ENCODE results near the gene HSP90B1.

The HSP90B1 gene

GRCh38 chr12:103915306-103915705, 14.9 kb upstream of the HSP90B1 start:
- H2AK5ac ChIP-seq (ENCODE audit: low read length) = no peak overlapping the region
- H3K18ac ChIP-seq (ENCODE audit: low read length) = no peak overlapping the region
- no peak for DNase-seq
- H3K4me3 ChIP-seq (ENCODE audit: low read length) = no peak overlapping the region
- no peaks in the 10 kb centered on the region for H3K79me1 ChIP-seq (ENCODE audit: low read length)
- H2BK15ac ChIP-seq (replicated peaks; ENCODE audit: low read depth) = no peak overlapping the region
- H3K36me3 ChIP-seq (ENCODE audit: control insufficient read depth, insufficient read depth, low read length) = no peaks in the 10 kb centered on the region
- no peak overlapping the region for H2BK5ac ChIP-seq (ENCODE audit: low read length)
- H4K8ac ChIP-seq (ENCODE audit: low read depth, low read length) = no peak overlapping the region
- no peaks in the 10 kb centered on the region for H3K4me1 ChIP-seq (ENCODE audit: control insufficient read depth, low read depth, low read length)
- no peak overlapping the region for H2BK120ac ChIP-seq (ENCODE audit: low read depth, low read length)
- no peak overlapping the region for H3K9ac ChIP-seq (ENCODE audit: low read length)
- no peak overlapping the region for H3K4me2 ChIP-seq (ENCODE audit: low read length)
- H3K56ac ChIP-seq (ENCODE audit: low read length) = no peak overlapping the region
- no peaks in the 10 kb centered on the region for H3K27me3 ChIP-seq (ENCODE audit: insufficient read depth, low read length, poor library complexity)
- H3K23ac ChIP-seq (ENCODE audit: low read length) = no peak overlapping the region
- H3K27ac ChIP-seq (ENCODE audit: low read depth, low read length) = no peak overlapping the region
- WGBS (ENCODE audit: extremely low coverage, insufficient coverage, low lambda C conversion rate) = no CpG with 5 or more reads among the region's 8 CpGs
- H4K5ac ChIP-seq (ENCODE audit: low read length) = no peak overlapping the region
- H3K79me2 ChIP-seq (ENCODE audit: control insufficient read depth, insufficient read depth, low read length) = no peaks in the 10 kb centered on the region
- H3K4ac ChIP-seq (ENCODE audit: low read depth, low read length) = no peak overlapping the region

GRCh38 chr12:103917873-103918272, 12.3 kb upstream of the HSP90B1 start:
- H3K23ac ChIP-seq (ENCODE audit: low read length) = no peak overlapping the region
- no peaks in the 10 kb centered on the region for H3K79me2 ChIP-seq (ENCODE audit: control insufficient read depth, insufficient read depth, low read length)
- DNase-seq = no peak
- no CpG with 5 or more reads among the region's 3 CpGs for WGBS (ENCODE audit: extremely low coverage, insufficient coverage, low lambda C conversion rate)
- H3K4me1 ChIP-seq (ENCODE audit: control insufficient read depth, low read depth, low read length) = no peaks in the 10 kb centered on the region
- no peak overlapping the region for H3K4ac ChIP-seq (ENCODE audit: low read depth, low read length)
- H3K36me3 ChIP-seq (ENCODE audit: control insufficient read depth, insufficient read depth, low read length) = no peaks in the 10 kb centered on the region
- H2BK120ac ChIP-seq (ENCODE audit: low read depth, low read length) = no peak overlapping the region
- no peak overlapping the region for H3K4me3 ChIP-seq (ENCODE audit: low read length)
- H2AK5ac ChIP-seq (ENCODE audit: low read length) = no peak overlapping the region
- no peak overlapping the region for H3K9ac ChIP-seq (ENCODE audit: low read length)
- no peak overlapping the region for H4K8ac ChIP-seq (ENCODE audit: low read depth, low read length)
- no peak overlapping the region for H4K5ac ChIP-seq (ENCODE audit: low read length)
- no peaks in the 10 kb centered on the region for H3K79me1 ChIP-seq (ENCODE audit: low read length)
- no peak overlapping the region for H3K4me2 ChIP-seq (ENCODE audit: low read length)
- H3K56ac ChIP-seq (ENCODE audit: low read length) = no peak overlapping the region
- H3K18ac ChIP-seq (ENCODE audit: low read length) = no peak overlapping the region
- H2BK5ac ChIP-seq (ENCODE audit: low read length) = no peak overlapping the region
- no peaks in the 10 kb centered on the region for H3K27me3 ChIP-seq (ENCODE audit: insufficient read depth, low read length, poor library complexity)
- H3K27ac ChIP-seq (ENCODE audit: low read depth, low read length) = no peak overlapping the region
- H2BK15ac ChIP-seq (replicated peaks; ENCODE audit: low read depth) = no peak overlapping the region

- Histone ChIP-seq H3K4me2 (ENCODE audit: low read length) (no peak overlapping the region), H3K79me1 (ENCODE audit: low read length) (no peaks in the 10 kb centered on the region), H3K23ac (ENCODE audit: low read length) (no peak overlapping the region), H2AK5ac (ENCODE audit: low read length) (no peak overlapping the region), H2BK120ac (ENCODE audit: low read depth, low read length) (no peak overlapping the region), H4K5ac (ENCODE audit: low read length) (no peak overlapping the region), H3K79me2 (ENCODE audit: control insufficient read depth, insufficient read depth, low read length) (no peaks in the 10 kb centered on the region), H3K9ac (ENCODE audit: low read length) (no peak overlapping the region), H3K4me3 (ENCODE audit: low read length) (no peak overlapping the region), H3K27me3 (ENCODE audit: insufficient read depth, low read length, poor library complexity) (no peaks in the 10 kb centered on the region), H2BK5ac (ENCODE audit: low read length) (no peak overlapping the region), H3K56ac (ENCODE audit: low read length) (no peak overlapping the region), H3K18ac (ENCODE audit: low read length) (no peak overlapping the region), H4K8ac (ENCODE audit: low read depth, low read length) (no peak overlapping the region), H2BK15ac (replicated peaks; ENCODE audit: low read depth) (no peak overlapping the region), H3K4me1 (ENCODE audit: control insufficient read depth, low read depth, low read length) (no peaks in the 10 kb centered on the region), H3K4ac (ENCODE audit: low read depth, low read length) (no peak overlapping the region), H3K27ac (ENCODE audit: low read depth, low read length) (no peak overlapping the region), H3K36me3 (ENCODE audit: control insufficient read depth, insufficient read depth, low read length) (no peaks in the 10 kb centered on the region)
- WGBS (ENCODE audit: extremely low coverage, insufficient coverage, low lambda C conversion rate) = no CpG with 5 or more reads among the region's 9 CpGs
- peak; percentile 47 for DNase-seq
Observed at GRCh38 chr12:103924761-103925641, 5.2 kb upstream of the HSP90B1 start.

GRCh38 chr12:103928682-103929045, 1.5 kb upstream of the HSP90B1 start:
- H2BK15ac ChIP-seq (replicated peaks; ENCODE audit: low read depth) = no peak overlapping the region
- H3K4me2 ChIP-seq (ENCODE audit: low read length) = peak overlapping the region; percentile 51
- peaks cover 31% of the 10 kb centered on the region for H3K79me2 ChIP-seq (ENCODE audit: control insufficient read depth, insufficient read depth, low read length)
- peak overlapping the region; percentile 92 for H3K56ac ChIP-seq (ENCODE audit: low read length)
- no peak overlapping the region for H2BK5ac ChIP-seq (ENCODE audit: low read length)
- peak overlapping the region; percentile 72 for H3K4me3 ChIP-seq (ENCODE audit: low read length)
- no peak for DNase-seq
- no CpG with 5 or more reads among the region's 12 CpGs for WGBS (ENCODE audit: extremely low coverage, insufficient coverage, low lambda C conversion rate)
- H3K27ac ChIP-seq (ENCODE audit: low read depth, low read length) = no peak overlapping the region
- H3K4me1 ChIP-seq (ENCODE audit: control insufficient read depth, low read depth, low read length) = no peaks in the 10 kb centered on the region
- H2AK5ac ChIP-seq (ENCODE audit: low read length) = no peak overlapping the region
- H4K5ac ChIP-seq (ENCODE audit: low read length) = no peak overlapping the region
- peak overlapping the region; percentile 74 for H2BK120ac ChIP-seq (ENCODE audit: low read depth, low read length)
- no peak overlapping the region for H3K4ac ChIP-seq (ENCODE audit: low read depth, low read length)
- no peak overlapping the region for H3K18ac ChIP-seq (ENCODE audit: low read length)
- H3K36me3 ChIP-seq (ENCODE audit: control insufficient read depth, insufficient read depth, low read length) = no peaks in the 10 kb centered on the region
- H3K27me3 ChIP-seq (ENCODE audit: insufficient read depth, low read length, poor library complexity) = no peaks in the 10 kb centered on the region
- H3K23ac ChIP-seq (ENCODE audit: low read length) = no peak overlapping the region
- H3K9ac ChIP-seq (ENCODE audit: low read length) = peak overlapping the region; percentile 87
- H3K79me1 ChIP-seq (ENCODE audit: low read length) = no peaks in the 10 kb centered on the region
- no peak overlapping the region for H4K8ac ChIP-seq (ENCODE audit: low read depth, low read length)

- no CpG with 5 or more reads among the region's 37 CpGs for WGBS (ENCODE audit: extremely low coverage, insufficient coverage, low lambda C conversion rate)
- peak overlapping the region; percentile 66 for H3K27ac ChIP-seq (ENCODE audit: low read depth, low read length)
- H3K9ac ChIP-seq (ENCODE audit: low read length) = peak overlapping the region; percentile 87
- H3K79me1 ChIP-seq (ENCODE audit: low read length) = no peaks in the 10 kb centered on the region
- H3K56ac ChIP-seq (ENCODE audit: low read length) = peak overlapping the region; percentile 92
- H4K5ac ChIP-seq (ENCODE audit: low read length) = no peak overlapping the region
- no peak overlapping the region for H2AK5ac ChIP-seq (ENCODE audit: low read length)
- no peaks in the 10 kb centered on the region for H3K27me3 ChIP-seq (ENCODE audit: insufficient read depth, low read length, poor library complexity)
- peaks cover 36% of the 10 kb centered on the region for H3K79me2 ChIP-seq (ENCODE audit: control insufficient read depth, insufficient read depth, low read length)
- no peak overlapping the region for H3K4ac ChIP-seq (ENCODE audit: low read depth, low read length)
- peak overlapping the region; percentile 74 for H2BK120ac ChIP-seq (ENCODE audit: low read depth, low read length)
- H2BK15ac ChIP-seq (replicated peaks; ENCODE audit: low read depth) = no peak overlapping the region
- no peaks in the 10 kb centered on the region for H3K4me1 ChIP-seq (ENCODE audit: control insufficient read depth, low read depth, low read length)
- H3K23ac ChIP-seq (ENCODE audit: low read length) = no peak overlapping the region
- H2BK5ac ChIP-seq (ENCODE audit: low read length) = peak overlapping the region; percentile 60
- no peak overlapping the region for H4K8ac ChIP-seq (ENCODE audit: low read depth, low read length)
- peak overlapping the region; percentile 51 for H3K4me2 ChIP-seq (ENCODE audit: low read length)
- peak; percentile 96 for DNase-seq
- H3K18ac ChIP-seq (ENCODE audit: low read length) = peak overlapping the region; percentile 89
- no peaks in the 10 kb centered on the region for H3K36me3 ChIP-seq (ENCODE audit: control insufficient read depth, insufficient read depth, low read length)
- H3K4me3 ChIP-seq (ENCODE audit: low read length) = peak overlapping the region; percentile 72
Observed at GRCh38 chr12:103929046-103929783, 995 bp upstream of the HSP90B1 start.
